Measurements from ENCODE around the gene SPECC1L. TPM values are rescaled to one million over a fixed set of nuclear protein-coding genes. Genes with fewer than 3 reads are reported as not detected.

SPECC1L gene
- 10 to 100 TPM; 33.5 to 35.7 TPM for total RNA-seq

DNA sequence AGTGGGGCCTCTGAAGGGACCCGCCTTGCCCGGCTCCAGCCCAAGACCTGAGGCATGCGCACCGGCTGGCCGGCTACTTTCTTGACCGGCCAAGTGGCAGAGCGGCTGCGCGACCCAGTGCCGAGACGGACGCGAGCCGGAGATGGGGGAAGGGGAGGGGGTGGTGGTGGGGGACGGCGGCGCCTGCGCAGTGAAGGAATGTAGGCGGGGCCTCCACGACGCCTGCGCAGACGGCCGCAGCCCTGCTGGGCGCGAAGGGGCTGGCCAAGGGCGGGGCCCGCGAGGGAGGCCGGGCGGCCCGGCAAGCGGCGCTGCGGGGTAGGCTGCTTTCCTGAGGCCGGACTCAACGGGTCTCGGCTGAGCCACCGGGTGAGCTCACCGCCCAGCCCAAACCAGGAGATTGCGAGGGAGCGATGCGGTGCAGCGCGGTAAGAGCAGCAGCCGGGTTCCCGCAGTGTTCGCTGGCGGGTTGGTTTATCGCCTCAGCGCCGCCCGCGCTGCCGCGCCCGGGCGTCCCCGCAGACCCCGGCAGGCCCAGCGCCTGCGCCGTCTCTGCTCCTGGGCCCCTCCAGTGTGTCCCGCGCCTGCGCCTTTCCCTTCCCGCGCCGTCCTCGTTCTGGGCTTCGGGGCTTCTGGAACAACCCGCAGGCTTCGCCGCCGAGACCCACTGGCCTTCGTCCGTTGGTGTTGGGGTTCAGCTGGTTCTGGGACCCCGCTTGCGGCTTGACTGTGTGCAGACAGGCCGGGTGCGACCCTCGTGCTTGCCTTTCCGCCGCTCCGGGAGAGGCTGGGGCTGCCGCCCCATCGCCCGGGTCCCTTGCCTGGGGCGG lies at the start of gene SPECC1L:
Gene SPECC1L, plus strand, starts transcription at position 276 of the 830 bp plus-strand sequence. CDS start 31,401 bp downstream, outside the sequence.
- no peaks in the 10 kb centered on the region for H3K27me3 Mint-ChIP-seq (ENCODE audit: low read depth)
- peak within 1 kb of the TSS; percentile 87 for H3K27ac Mint-ChIP-seq
- H3K36me3 Mint-ChIP-seq (ENCODE audit: low read depth) = peaks cover 7% of the 10 kb centered on the region
- intact Hi-C loops (cut with micrococcal nuclease) = loop anchor here (1.0 to 10.0 kb wide), 4 partner anchors 32 to 794 kb away; partner anchors contain the start of genes GUCD1 and SNRPD3
- H3K9me3 Mint-ChIP-seq = no peaks in the 10 kb centered on the region
- peak within 1 kb of the TSS; percentile 89 for H3K4me3 Mint-ChIP-seq
- CTCF ChIA-PET = interaction anchor here (3.3 kb wide), 1 partner anchor 14 kb away, joined by 14 read pairs; no protein-coding TSS in a partner anchor
- peak; percentile 91 for DNase-seq
- peaks cover 36% of the 10 kb centered on the region for H3K4me1 Mint-ChIP-seq (ENCODE audit: low read depth)

DNA sequence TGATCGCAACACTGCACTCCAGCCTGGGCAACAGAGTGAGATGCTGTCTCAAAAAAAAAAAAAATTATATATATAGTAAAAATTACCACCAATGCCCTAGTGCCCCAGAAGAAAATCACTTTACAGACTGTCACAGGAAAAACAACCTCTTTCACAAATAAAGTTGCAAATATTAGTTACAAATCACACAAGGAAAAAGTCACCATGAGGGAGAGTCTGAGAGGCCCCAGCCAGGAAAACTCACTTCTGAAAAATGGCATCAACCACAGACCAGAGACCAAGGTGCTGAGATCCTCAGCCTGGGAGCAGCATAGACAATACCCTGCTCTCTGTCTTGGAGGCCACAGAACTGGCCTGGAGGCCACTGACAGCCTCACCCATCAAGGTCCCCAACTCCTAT lies 46.2 kb upstream of the SPECC1L start:
- no peak for DNase-seq
- intact Hi-C loops (cut with micrococcal nuclease) = no loop called here
- CTCF ChIA-PET = no interaction called here
- no peak overlapping the region for H3K4me3 Mint-ChIP-seq
- H3K9me3 Mint-ChIP-seq = peaks cover 2% of the 10 kb centered on the region
- no peaks in the 10 kb centered on the region for H3K36me3 Mint-ChIP-seq (ENCODE audit: low read depth)
- no peaks in the 10 kb centered on the region for H3K4me1 Mint-ChIP-seq (ENCODE audit: low read depth)
- no peaks in the 10 kb centered on the region for H3K27me3 Mint-ChIP-seq (ENCODE audit: low read depth)
- no peak overlapping the region for H3K27ac Mint-ChIP-seq

DNA sequence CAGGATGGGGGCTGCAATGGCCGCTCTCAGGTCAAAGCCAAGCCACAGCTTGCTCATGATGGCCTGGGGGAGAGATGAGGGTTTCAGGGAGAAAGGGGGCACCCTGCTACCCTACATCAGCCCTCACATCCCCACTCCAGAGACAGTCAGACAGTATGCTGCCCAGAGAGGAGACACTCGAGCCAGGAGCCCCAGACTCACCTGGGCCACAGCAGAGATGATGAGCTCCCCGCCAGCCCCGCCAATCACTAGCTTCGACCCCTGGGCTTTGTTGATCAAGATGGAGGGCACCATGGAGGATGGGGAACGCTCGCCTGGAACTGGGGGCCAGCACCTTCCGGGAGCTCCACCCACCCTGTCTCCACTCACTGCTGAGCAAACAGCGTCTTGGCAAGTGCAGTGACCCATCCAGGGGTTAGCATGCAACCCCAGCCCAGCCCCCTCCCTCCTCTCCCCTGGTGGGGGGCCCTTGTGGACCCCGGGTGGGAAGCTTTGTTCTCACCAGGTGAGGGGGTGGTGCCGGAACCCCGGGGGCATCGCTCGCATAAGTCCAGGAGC lies 45.5 kb upstream of the SPECC1L start:
- intact Hi-C loops (cut with micrococcal nuclease) = no loop called here
- H3K9me3 Mint-ChIP-seq = peaks cover 2% of the 10 kb centered on the region
- no peaks in the 10 kb centered on the region for H3K27me3 Mint-ChIP-seq (ENCODE audit: low read depth)
- CTCF ChIA-PET = no interaction called here
- H3K27ac Mint-ChIP-seq = no peak overlapping the region
- no peaks in the 10 kb centered on the region for H3K36me3 Mint-ChIP-seq (ENCODE audit: low read depth)
- DNase-seq = no peak
- no peaks in the 10 kb centered on the region for H3K4me1 Mint-ChIP-seq (ENCODE audit: low read depth)
- no peak overlapping the region for H3K4me3 Mint-ChIP-seq

DNA sequence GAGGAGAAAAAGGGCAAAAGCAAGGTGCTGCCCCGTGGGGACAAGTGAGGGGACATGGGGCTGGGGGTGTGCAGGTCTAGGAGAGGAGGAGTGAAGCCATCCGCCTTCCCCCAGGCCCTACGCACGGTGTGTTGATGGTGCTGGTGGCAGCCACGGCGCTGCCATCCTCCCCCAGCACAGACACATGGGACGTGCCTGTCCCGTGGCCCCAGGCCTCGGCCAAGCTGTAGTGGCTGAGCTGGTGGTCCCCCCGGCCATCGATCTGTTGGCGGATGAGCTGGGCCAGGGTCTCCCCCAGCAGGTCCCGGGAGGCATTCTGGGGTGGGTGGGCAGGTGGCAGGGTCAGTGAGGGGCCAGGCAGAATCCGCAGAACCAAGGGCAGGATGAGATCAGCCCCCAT lies 44.7 kb upstream of the SPECC1L start:
- Mint-ChIP-seq H3K4me1 (ENCODE audit: low read depth) (no peaks in the 10 kb centered on the region), H3K36me3 (ENCODE audit: low read depth) (no peaks in the 10 kb centered on the region), H3K9me3 (peaks cover 2% of the 10 kb centered on the region), H3K4me3 (no peak overlapping the region), H3K27ac (no peak overlapping the region), H3K27me3 (ENCODE audit: low read depth) (no peaks in the 10 kb centered on the region)
- CTCF ChIA-PET = no interaction called here
- DNase-seq = no peak
- intact Hi-C loops (cut with micrococcal nuclease) = no loop called here

- H3K36me3 Mint-ChIP-seq (ENCODE audit: low read depth) = no peaks in the 10 kb centered on the region
- no peaks in the 10 kb centered on the region for H3K9me3 Mint-ChIP-seq
- CTCF ChIA-PET = interaction anchor here (0.6 to 2.6 kb wide), 8 partner anchors 8 to 215 kb away, joined by 3 to 17 read pairs (median 4); no protein-coding TSS in a partner anchor
- H3K27me3 Mint-ChIP-seq (ENCODE audit: low read depth) = no peaks in the 10 kb centered on the region
- H3K27ac Mint-ChIP-seq = no peak overlapping the region
- H3K4me3 Mint-ChIP-seq = no peak overlapping the region
- intact Hi-C loops (cut with micrococcal nuclease) = no loop called here
- DNase-seq = peak; percentile 73
- H3K4me1 Mint-ChIP-seq (ENCODE audit: low read depth) = peaks cover 2% of the 10 kb centered on the region
Observed at GRCh38 chr22:24230911-24231656, 39.5 kb upstream of the SPECC1L start.

- DNase-seq = no peak
- H3K27ac Mint-ChIP-seq = no peak overlapping the region
- H3K36me3 Mint-ChIP-seq (ENCODE audit: low read depth) = no peaks in the 10 kb centered on the region
- H3K27me3 Mint-ChIP-seq (ENCODE audit: low read depth) = no peaks in the 10 kb centered on the region
- no peak overlapping the region for H3K4me3 Mint-ChIP-seq
- CTCF ChIA-PET = interaction anchor here (0.6 to 2.6 kb wide), 6 partner anchors 9 to 152 kb away, joined by 3 to 17 read pairs (median 6); no protein-coding TSS in a partner anchor
- H3K4me1 Mint-ChIP-seq (ENCODE audit: low read depth) = peaks cover 2% of the 10 kb centered on the region
- H3K9me3 Mint-ChIP-seq = no peaks in the 10 kb centered on the region
- intact Hi-C loops (cut with micrococcal nuclease) = no loop called here
Observed at GRCh38 chr22:24231706-24232105, 38.9 kb upstream of the SPECC1L start.

- H3K4me3 Mint-ChIP-seq = no peak overlapping the region
- no peaks in the 10 kb centered on the region for H3K9me3 Mint-ChIP-seq
- DNase-seq = no peak
- H3K4me1 Mint-ChIP-seq (ENCODE audit: low read depth) = peaks cover 2% of the 10 kb centered on the region
- CTCF ChIA-PET = interaction anchor here (1.0 to 2.6 kb wide), 5 partner anchors 9 to 58 kb away, joined by 3 to 17 read pairs (median 7); no protein-coding TSS in a partner anchor
- no peak overlapping the region for H3K27ac Mint-ChIP-seq
- no peaks in the 10 kb centered on the region for H3K27me3 Mint-ChIP-seq (ENCODE audit: low read depth)
- H3K36me3 Mint-ChIP-seq (ENCODE audit: low read depth) = no peaks in the 10 kb centered on the region
- intact Hi-C loops (cut with micrococcal nuclease) = no loop called here
Observed at GRCh38 chr22:24232124-24232523, 38.5 kb upstream of the SPECC1L start.

DNA sequence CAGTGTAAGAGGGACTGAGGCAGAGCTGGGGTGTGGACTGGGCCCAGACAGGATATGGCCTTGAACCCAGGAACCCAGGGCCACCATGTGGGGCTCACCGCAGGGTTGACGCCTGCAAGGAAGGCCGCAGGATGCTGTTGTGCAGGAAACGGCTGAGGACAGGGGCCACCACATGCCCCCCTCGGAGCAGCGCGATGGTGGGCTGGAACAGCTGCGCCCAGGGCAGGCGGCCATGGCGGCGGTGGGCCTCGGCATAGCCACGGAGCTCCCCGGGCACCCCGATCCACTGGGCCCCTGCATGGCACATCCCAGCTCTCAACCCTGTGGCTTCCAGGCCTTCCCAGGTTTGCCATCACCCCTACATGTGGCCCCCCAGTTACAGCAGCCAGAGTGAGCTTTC lies 37.9 kb upstream of the SPECC1L start:
- no peaks in the 10 kb centered on the region for H3K27me3 Mint-ChIP-seq (ENCODE audit: low read depth)
- intact Hi-C loops (cut with micrococcal nuclease) = no loop called here
- no peak for DNase-seq
- no peak overlapping the region for H3K27ac Mint-ChIP-seq
- H3K36me3 Mint-ChIP-seq (ENCODE audit: low read depth) = no peaks in the 10 kb centered on the region
- peaks cover 2% of the 10 kb centered on the region for H3K4me1 Mint-ChIP-seq (ENCODE audit: low read depth)
- H3K9me3 Mint-ChIP-seq = no peaks in the 10 kb centered on the region
- CTCF ChIA-PET = interaction anchor here (2.6 kb wide), 1 partner anchor 8 kb away, joined by 17 read pairs; no protein-coding TSS in a partner anchor
- H3K4me3 Mint-ChIP-seq = no peak overlapping the region

DNA sequence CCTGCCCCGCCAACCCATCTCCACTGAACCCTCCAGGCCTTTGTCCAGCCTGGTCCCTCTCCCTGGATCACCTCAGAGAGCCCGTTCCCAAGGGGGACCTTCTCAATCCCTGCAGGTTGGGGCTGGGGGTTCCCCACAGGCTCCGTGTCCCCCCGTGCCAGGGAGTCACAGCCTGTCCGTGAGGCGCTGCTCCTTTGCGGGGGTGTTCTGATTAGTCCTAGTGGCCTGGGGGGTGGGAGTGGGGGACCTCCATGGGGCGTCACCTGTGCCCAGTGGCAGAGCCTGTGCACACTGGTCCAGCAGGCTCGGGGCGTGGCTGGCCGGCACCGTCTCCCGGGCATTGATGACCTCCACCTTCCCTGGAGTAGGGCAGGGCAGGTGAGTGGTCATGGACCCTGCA lies 37.4 kb upstream of the SPECC1L start:
- Mint-ChIP-seq H3K9me3 (no peaks in the 10 kb centered on the region), H3K4me3 (no peak overlapping the region), H3K27ac (no peak overlapping the region), H3K27me3 (ENCODE audit: low read depth) (no peaks in the 10 kb centered on the region), H3K36me3 (ENCODE audit: low read depth) (no peaks in the 10 kb centered on the region), H3K4me1 (ENCODE audit: low read depth) (peaks cover 2% of the 10 kb centered on the region)
- no peak for DNase-seq
- intact Hi-C loops (cut with micrococcal nuclease) = no loop called here
- CTCF ChIA-PET = interaction anchor here (2.6 kb wide), 1 partner anchor 8 kb away, joined by 17 read pairs; no protein-coding TSS in a partner anchor

- no peaks in the 10 kb centered on the region for H3K9me3 Mint-ChIP-seq
- no peak for DNase-seq
- CTCF ChIA-PET = interaction anchor here (0.6 to 1.2 kb wide), 2 partner anchors 44 to 278 kb away, joined by 3 read pairs; no protein-coding TSS in a partner anchor
- intact Hi-C loops (cut with micrococcal nuclease) = no loop called here
- peaks cover 2% of the 10 kb centered on the region for H3K4me1 Mint-ChIP-seq (ENCODE audit: low read depth)
- no peaks in the 10 kb centered on the region for H3K27me3 Mint-ChIP-seq (ENCODE audit: low read depth)
- no peaks in the 10 kb centered on the region for H3K36me3 Mint-ChIP-seq (ENCODE audit: low read depth)
- no peak overlapping the region for H3K4me3 Mint-ChIP-seq
- H3K27ac Mint-ChIP-seq = no peak overlapping the region
Observed at GRCh38 chr22:24233816-24234215, 36.8 kb upstream of the SPECC1L start.

DNA sequence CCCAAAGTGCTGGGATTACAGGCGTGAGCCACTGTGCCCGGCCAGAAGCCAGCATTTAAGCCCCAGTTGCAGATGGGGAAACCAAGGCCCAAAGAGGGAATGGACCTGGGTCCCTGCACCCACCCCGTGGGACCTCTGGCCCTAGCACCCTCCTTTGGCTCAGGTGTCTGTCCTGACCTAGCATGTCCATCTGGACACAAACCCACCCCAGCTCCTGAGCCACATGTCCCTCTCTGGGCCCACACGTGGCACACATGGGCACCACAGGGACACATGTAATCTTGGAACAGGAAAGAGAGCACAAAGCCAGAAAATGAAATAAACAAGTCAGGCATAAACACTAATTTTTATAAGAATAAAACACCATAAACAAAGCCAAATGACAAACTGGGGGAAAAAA lies 35.3 kb upstream of the SPECC1L start:
- Mint-ChIP-seq H3K27ac (no peak overlapping the region), H3K36me3 (ENCODE audit: low read depth) (no peaks in the 10 kb centered on the region), H3K4me1 (ENCODE audit: low read depth) (peaks cover 3% of the 10 kb centered on the region), H3K9me3 (no peaks in the 10 kb centered on the region), H3K4me3 (no peak overlapping the region), H3K27me3 (ENCODE audit: low read depth) (no peaks in the 10 kb centered on the region)
- intact Hi-C loops (cut with micrococcal nuclease) = no loop called here
- no peak for DNase-seq
- CTCF ChIA-PET = interaction anchor here (0.6 to 0.7 kb wide), 3 partner anchors 50 to 588 kb away, joined by 3 to 5 read pairs (median 4); no protein-coding TSS in a partner anchor

DNA sequence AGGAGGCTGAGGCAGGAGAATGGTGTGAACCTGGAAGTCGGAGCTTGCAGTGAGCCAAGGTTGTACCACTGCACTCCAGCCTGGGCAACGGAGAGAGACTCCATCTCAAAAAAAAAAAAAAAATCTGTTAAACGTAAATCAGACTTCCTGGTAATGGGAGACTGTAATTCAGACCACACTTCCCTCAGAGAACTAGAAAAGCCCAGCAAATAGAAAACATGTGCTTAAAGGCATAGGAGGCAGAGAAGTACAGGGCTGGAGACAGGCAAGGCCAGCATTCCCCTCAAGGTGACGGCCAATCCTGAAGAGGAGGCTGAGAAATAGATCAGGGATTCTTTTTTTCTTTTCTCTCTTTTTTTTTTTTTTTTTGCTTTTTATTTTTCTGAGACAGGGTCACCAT lies 34.0 kb upstream of the SPECC1L start:
- Mint-ChIP-seq H3K9me3 (no peaks in the 10 kb centered on the region), H3K36me3 (ENCODE audit: low read depth) (no peaks in the 10 kb centered on the region), H3K27me3 (ENCODE audit: low read depth) (no peaks in the 10 kb centered on the region), H3K4me3 (no peak overlapping the region), H3K4me1 (ENCODE audit: low read depth) (peaks cover 12% of the 10 kb centered on the region), H3K27ac (no peak overlapping the region)
- no peak for DNase-seq
- intact Hi-C loops (cut with micrococcal nuclease) = no loop called here
- CTCF ChIA-PET = no interaction called here
